GM19397 (cell line): ENCODE measurements around the gene NRTN.

ENCODE experiments used
- ATAC-seq: cut with Tn5 transposase; IDR thresholded peaks from one replicate; pipeline ENCODE4 v1.9.1; 2021; ENCODE audit warnings: mild to moderate bottlenecking, moderate library complexity; ENCODE audit not compliant: unreplicated experiment

NRTN gene

GRCh38 chr19:5811117-5811516, 6.2 kb downstream of the NRTN start:
- no peak for ATAC-seq

- no peak for ATAC-seq
Observed at GRCh38 chr19:5814123-5814851, 9.4 kb downstream of the NRTN start.

DNA sequence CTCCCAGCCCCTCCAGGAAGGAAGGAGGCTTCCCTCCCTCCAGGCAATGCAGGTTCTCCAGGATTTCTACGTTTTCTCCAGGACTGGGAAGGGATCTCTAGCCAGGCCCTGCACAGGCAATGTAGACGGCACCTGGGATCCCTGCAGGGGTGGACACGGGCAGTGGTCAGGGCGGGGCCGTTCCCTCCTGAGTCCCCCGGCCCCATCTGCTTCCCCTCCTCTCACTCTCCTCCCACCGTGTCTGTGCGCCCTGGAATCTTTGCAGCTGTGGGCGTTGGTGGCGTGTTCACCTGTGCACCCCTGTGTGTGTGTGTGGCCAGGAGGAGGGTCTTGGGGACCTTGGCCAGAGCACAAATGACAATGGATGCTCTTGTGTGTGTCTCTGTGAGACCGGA, 10.0 kb downstream of the NRTN start:
- no peak for ATAC-seq

GRCh38 chr19:5817218-5817617, 12.4 kb downstream of the NRTN start:
- ATAC-seq: no peak

GRCh38 chr19:5818594-5818993, 13.7 kb downstream of the NRTN start:
- no peak for ATAC-seq

GRCh38 chr19:5820785-5821184, 15.9 kb downstream of the NRTN start:
- ATAC-seq: no peak

DNA sequence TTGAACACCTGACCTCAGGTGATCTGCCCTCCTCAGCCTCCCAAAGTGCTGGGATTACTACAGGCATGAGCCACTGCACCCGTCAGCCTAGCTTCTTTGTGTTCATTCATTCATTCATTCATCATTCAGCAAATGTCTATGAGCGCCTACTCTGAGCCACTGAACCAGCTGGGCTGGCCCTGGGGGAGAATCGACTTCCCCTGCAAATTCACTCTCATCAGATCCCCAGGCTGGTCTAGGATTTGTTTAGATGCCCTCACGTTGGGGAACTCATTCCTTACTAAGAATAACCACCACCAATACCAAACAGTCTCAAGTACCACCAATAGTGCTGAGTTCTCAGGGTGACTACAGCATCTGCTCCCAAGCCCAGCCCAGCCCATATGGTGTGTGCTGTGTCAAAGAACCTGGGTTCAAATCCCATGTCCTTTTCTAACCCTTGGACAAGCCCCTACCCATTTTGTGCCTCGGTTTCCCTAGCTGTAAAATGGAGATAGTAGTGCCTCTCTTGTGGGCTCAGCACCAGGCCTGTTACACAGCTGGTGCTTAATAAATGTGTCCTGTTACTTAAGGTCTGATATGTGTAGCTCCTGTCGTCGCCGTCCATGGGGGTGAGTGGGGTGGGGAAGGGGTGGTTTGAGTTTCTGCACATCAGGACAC, 16.8 kb downstream of the NRTN start:
- ATAC-seq: no peak

DNA sequence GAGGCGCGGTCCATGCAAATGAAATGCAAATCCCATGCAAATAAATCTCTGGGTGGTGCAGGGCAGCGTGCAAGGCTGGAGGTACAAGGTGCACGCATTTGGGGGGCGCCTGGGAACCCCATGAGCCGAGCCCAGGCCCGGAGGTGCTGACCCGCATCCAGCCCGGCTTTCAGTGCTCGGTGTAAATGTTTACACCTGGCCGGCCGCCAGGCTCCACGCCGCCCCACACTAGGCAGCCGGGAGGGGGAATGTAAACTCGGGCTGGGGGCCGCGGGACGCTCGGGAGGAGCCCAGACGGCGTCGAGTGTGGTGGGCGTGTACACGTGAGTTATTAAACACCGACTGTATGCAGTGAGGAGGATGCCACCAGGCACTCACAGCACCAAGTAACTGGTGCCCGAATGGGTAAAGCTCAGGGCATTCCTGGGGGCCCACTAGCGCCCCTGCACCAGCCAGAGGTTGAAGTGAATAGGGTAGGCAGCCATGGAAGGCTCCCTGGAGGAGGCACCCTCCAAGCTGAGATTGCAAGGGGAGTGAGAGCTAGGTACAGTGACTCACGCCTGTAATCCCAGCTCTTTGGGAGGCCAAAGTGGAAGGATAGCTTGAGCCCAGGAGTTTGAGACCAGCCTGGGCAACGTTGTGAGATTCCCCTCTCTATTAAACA, 17.4 kb downstream of the NRTN start:
- no peak for ATAC-seq

DNA sequence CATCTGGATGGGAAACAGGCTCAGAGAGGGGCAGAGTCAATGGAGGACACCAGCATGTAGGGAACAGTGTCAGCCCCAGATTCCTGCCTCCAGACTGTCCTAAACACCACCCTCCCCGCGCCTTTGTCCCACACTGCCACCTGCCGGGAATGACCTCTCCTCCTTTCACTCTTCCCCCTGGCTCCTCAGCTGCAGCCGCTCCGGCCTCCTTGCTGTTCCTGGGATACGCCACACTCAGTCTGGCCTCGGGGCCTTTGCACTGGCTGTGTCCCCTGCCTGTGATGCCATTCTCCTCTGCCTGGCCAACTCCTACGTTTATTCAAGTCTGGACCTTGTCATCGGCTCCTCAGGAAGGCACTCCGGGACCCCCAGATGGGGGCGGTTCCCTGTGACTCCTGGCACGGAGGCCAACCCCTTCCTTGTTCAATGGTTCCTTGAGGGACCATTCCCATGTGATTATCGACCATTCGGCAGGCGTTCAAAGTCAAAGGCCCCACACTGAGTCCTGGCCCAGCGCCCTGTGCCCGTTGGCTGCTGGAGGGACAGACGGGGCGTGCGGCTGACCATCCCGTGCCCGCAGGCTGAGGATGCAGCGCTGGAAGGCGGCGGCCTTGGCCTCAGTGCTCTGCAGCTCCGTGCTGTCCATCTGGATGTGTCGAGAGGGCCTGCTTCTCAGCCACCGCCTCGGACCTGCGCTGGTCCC, 18.9 kb downstream of the NRTN start:
- ATAC-seq: no peak

DNA sequence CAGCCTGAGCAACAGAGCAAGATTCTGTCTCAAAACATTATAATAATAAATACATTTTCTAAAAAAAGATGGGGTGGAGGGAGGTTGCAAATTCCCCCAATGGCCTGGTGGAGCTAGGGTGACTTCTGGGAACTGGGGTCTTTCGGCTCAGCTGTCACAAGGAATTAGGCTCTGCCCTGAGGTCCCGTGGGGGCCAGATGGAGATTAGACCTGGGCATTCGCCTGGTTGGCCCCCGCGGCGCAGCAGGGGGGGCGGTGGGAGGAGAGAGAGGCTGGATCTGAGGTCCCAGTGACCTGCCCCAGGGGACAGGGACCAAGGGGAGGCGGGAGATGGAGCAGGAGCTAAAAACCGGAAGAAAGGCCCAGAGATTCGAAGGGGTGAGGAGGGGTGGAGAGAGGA, 19.9 kb downstream of the NRTN start:
- no peak for ATAC-seq

- ATAC-seq: no peak
Observed at GRCh38 chr19:5825178-5825577, 20.3 kb downstream of the NRTN start.

- ATAC-seq: no peak
Observed at GRCh38 chr19:5826531-5827341, 21.9 kb downstream of the NRTN start.

DNA sequence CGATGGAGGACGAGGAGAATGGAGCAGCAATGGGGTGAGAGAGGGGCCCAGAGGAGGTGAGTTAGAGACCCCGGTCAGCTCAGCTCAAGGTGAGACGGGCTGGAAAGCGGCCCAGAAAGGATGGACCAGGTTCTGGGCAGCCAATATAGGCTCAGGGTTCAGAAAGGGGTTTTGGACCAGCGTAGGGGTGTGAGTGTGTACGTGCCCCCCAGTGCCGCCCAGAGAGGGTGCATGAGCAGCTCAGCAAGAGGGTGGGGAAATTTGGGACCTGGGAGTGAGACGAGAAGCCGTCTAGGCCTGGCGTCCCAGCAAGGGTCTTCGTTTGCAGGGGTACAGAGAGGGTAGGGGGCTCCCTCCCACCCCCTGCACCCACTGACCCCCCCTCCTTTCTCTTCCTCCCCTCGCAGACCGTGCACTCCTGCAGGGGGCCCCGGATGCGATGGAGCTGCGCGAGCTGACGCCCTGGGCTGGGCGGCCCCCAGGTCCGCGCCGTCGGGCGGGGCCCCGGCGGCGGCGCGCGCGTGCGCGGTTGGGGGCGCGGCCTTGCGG, 22.5 kb downstream of the NRTN start:
- no peak for ATAC-seq

- ATAC-seq: peak; percentile 70
Observed at GRCh38 chr19:5827891-5828660, 23.2 kb downstream of the NRTN start.

DNA sequence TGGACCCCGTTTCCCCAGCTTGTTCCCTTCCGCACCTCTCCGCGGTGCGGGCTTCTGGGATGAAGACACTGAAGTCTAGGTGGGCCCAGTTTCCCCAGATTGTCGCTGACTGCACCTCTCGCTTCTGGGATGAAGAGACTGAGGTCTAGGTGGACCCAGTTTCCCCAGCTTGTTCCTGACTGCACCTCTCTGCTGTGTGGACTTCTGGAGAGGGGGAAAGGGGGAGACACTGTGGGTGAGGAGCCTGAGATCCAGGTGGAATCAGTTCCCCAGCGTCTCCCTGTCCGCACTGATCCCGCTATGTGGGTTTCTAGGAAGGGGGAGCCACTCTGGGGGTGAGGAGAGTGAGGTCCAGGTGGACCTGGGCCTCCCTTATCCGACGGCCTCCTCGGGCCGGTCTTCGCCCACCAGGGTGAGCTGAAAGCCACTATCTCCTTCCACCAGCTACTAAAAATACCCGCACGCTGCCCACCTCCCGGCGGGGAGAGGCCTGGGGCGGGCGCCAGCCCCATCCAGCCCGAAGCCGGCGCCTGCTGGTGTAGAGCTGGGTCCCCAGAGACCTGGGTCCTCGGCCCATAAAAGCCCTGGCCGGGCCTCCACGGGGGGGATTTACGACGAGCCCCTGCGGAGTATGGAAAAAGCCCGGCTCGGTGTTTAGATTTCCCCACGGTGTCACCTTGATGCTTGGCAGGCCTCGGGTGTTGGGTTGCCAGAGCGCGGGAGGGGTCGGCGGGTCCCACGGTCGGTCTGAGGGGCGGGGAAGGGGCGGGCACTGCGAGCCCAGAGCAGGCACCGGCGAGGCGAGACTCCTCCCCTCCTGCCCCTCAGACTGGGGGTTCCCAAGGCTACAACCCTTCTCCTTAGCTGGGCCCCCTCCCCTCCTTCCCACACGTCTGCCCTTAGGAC, 24.0 kb downstream of the NRTN start:
- no peak for ATAC-seq

- no peak for ATAC-seq
Observed at GRCh38 chr19:5829567-5830310, 24.9 kb downstream of the NRTN start.

GRCh38 chr19:5831159-5831558, 26.3 kb downstream of the NRTN start:
- no peak for ATAC-seq

DNA sequence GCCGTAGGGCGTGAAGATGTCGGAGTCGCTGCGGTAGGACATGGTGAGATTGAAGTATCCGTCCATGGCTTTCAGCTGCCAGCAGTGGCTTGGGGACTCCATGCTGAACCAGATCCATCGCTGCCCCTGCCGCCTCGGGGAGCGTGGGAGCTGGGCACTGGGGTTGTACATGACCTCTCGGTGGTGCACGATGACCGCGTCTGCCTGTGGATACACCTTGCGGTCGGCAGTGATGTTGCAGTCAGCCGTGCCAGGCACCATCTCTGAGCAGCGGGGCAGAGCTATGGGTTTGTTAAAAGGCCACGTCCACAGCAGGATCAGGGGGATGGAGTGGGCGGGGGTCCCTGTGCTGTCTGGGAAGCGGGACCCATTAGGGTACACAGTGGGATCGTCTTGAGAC, 27.2 kb downstream of the NRTN start:
- no peak for ATAC-seq
